HCT116 (cell line): Measurements from ENCODE around the gene ATP5F1E. TPM values are rescaled to one million over a fixed set of nuclear protein-coding genes. Genes with fewer than 3 reads are reported as not detected.
"Not testable (repeated sequence)": the region's sequence is repeated elsewhere in the genome, so short reads cannot be mapped to it uniquely, and the experiment has no call there.

Experiments used
- ATAC-seq: fragments of 200-7000 bp; cut with Tn5 transposase; 2 replicates; pipeline ENCODE4 v1.9.1; 2020; ENCODE audit warnings: mild to moderate bottlenecking, moderate library complexity
- BruUV-seq: library from RNA; stranded (reverse); fragments of 400-500 nt; replicated peaks from 2 replicates; lab custom pipeline; 2021; lab: Mats Ljungman, UMichigan
- CTCF ChIA-PET: fragments of 300-600 bp; sonication (Branson Sonifier 250); formaldehyde crosslinking; loops from one replicate; lab custom pipeline; 2021; ENCODE audit warnings: antibody characterized with exemption; lab: Charles Lee
- POLR2A ChIA-PET: fragments of 300-600, 350-600 bp; sonication (Branson Sonifier 250); formaldehyde crosslinking; loops from one replicate; lab custom pipeline; 2021; ENCODE audit warnings: antibody characterized with exemption; lab: Charles Lee
- RAD21 ChIA-PET, 2 experiments: fragments of 300-600 bp; sonication (Branson Sonifier 250); formaldehyde crosslinking; loops; one replicate each; lab custom pipeline; 2023; ENCODE audit warnings: low total read pairs in 2 of 2; ENCODE audit not compliant: uncharacterized antibody in 2 of 2, unreplicated experiment in 2 of 2, low non-redundant PET in 1 of 2; lab: Charles Lee
- DNase-seq: peaks from one replicate; pipeline ENCODE4 v3.0.0-alpha.2; 2010; ENCODE audit warnings: low read depth, low spot score
- H2AFZ ChIP-seq: fragments of 200-600 bp; shearing (Covaris generic), sonication (generic); 2 replicates; pipeline ENCODE4 v1.6.1; 2017; ENCODE audit warnings: low read depth, mixed run types, mixed read lengths, antibody characterized with exemption, low read length; ENCODE audit not compliant: poor library complexity, severe bottlenecking
- H3K27ac ChIP-seq: 2 replicates; pipeline ENCODE4 v1.5.1; 2012; ENCODE audit warnings: low read depth, low read length
- H3K27me3 ChIP-seq: fragments of 200-600 bp; sonication (generic); 2 replicates; pipeline ENCODE4 v1.6.1; 2016; ENCODE audit warnings: mixed run types, low read length, mixed read lengths; ENCODE audit not compliant: insufficient read depth
- H3K36me3 ChIP-seq, 2 experiments: fragments of 200-500 bp in 1 of 2; fragments of 200-600 bp in 1 of 2; sonication (Bioruptor generic) in 1 of 2; sonication (generic) in 1 of 2; 2 replicates each; pipeline versions ENCODE4 v1.5.1 to v1.6.1; 2014 to 2016; ENCODE audit warnings: low read length in 2 of 2, inconsistent platforms in 1 of 2, mixed read lengths in 1 of 2, mixed run types in 1 of 2; ENCODE audit not compliant: insufficient read depth in 2 of 2, control insufficient read depth in 1 of 2
- H3K4me1 ChIP-seq, 2 experiments: fragments of 200-600 bp in 1 of 2; sonication (generic) in 1 of 2; 2 replicates each; pipeline versions ENCODE4 v1.5.1 to v1.6.1; 2012 to 2017; ENCODE audit warnings: low read length in 2 of 2, inconsistent platforms in 1 of 2, mild to moderate bottlenecking in 1 of 2, mixed read lengths in 1 of 2, mixed run types in 1 of 2, moderate library complexity in 1 of 2; ENCODE audit not compliant: insufficient read depth in 2 of 2, control insufficient read depth in 1 of 2
- H3K4me2 ChIP-seq: fragments of 200-600 bp; sonication (generic); 2 replicates; pipeline ENCODE4 v1.6.1; 2017; ENCODE audit warnings: mixed run types, low read length, mixed read lengths
- H3K4me3 ChIP-seq, 2 experiments: fragments of 200-600 bp in 1 of 2; sonication (generic) in 1 of 2; replicated peaks in 1 of 2; 2 replicates each; pipeline ENCODE4 v1.5.1; 2011 to 2016; ENCODE audit warnings: low read length in 2 of 2, control low read depth in 1 of 2, low read depth in 1 of 2, mild to moderate bottlenecking in 1 of 2, mixed read lengths in 1 of 2, mixed run types in 1 of 2
- H3K79me2 ChIP-seq: fragments of 200-600 bp; sonication (generic); 2 replicates; pipeline ENCODE4 v1.6.1; 2017; ENCODE audit warnings: mild to moderate bottlenecking, mixed run types, low read length, moderate library complexity, mixed read lengths; ENCODE audit not compliant: insufficient read depth
- H3K9ac ChIP-seq: fragments of 200-600 bp; sonication (generic); 2 replicates; pipeline ENCODE4 v1.6.1; 2016; ENCODE audit warnings: low read length, mixed read lengths
- H3K9me2 ChIP-seq: fragments of 200-600 bp; sonication (generic), shearing (Covaris generic); 2 replicates; pipeline ENCODE4 v1.6.1; 2017; ENCODE audit warnings: mixed run types, mild to moderate bottlenecking, moderate library complexity; ENCODE audit not compliant: insufficient read depth
- H3K9me3 ChIP-seq, 2 experiments: fragments of 200-500 bp in 1 of 2; fragments of 200-600 bp in 1 of 2; sonication (Bioruptor generic) in 1 of 2; sonication (generic) in 1 of 2; 2 replicates each; pipeline ENCODE4 v1.6.1; 2014 to 2017; ENCODE audit warnings: low read length in 2 of 2, mixed read lengths in 2 of 2, inconsistent platforms in 1 of 2, low read depth in 1 of 2, mild to moderate bottlenecking in 1 of 2, mixed run types in 1 of 2, moderate library complexity in 1 of 2; ENCODE audit not compliant: control insufficient read depth in 1 of 2, insufficient read depth in 1 of 2
- H4K20me1 ChIP-seq: fragments of 200-600 bp; sonication (generic), shearing (Covaris generic); 2 replicates; pipeline ENCODE4 v1.6.1; 2017; ENCODE audit warnings: mixed run types, mild to moderate bottlenecking, moderate library complexity; ENCODE audit not compliant: insufficient read depth
- ELF1 ChIP-seq: IDR thresholded peaks from 2 replicates; pipeline ENCODE4 v1.6.1; 2012; ENCODE audit warnings: low read depth, borderline replicate concordance
- EZH2 ChIP-seq: fragments of 200-600 bp; sonication (generic); IDR thresholded peaks from 2 replicates; pipeline ENCODE4 v1.6.1; 2017; ENCODE audit warnings: antibody characterized with exemption, mixed run types
- EZH2phosphoT487 ChIP-seq: fragments of 200-600 bp; IDR thresholded peaks from 2 replicates; pipeline ENCODE4 v1.6.1; 2018; ENCODE audit warnings: antibody characterized with exemption, borderline replicate concordance
- RAD21 ChIP-seq: IDR thresholded peaks from 2 replicates; pipeline ENCODE4 v1.6.1; 2012; ENCODE audit warnings: low read depth, mild to moderate bottlenecking
- SP1 ChIP-seq: IDR thresholded peaks from 2 replicates; pipeline ENCODE4 v1.6.1; 2012; ENCODE audit warnings: low read depth
- SRF ChIP-seq: IDR thresholded peaks from 2 replicates; pipeline ENCODE4 v1.6.1; 2012; ENCODE audit warnings: low read depth
- YY1 ChIP-seq: IDR thresholded peaks from 2 replicates; pipeline ENCODE4 v1.6.1; 2011; ENCODE audit warnings: low read length, low read depth, moderate library complexity, mild to moderate bottlenecking; ENCODE audit not compliant: insufficient replicate concordance; ENCODE audit errors: extremely low read depth
- ZFX ChIP-seq: fragments of 450-650 bp; IDR thresholded peaks from 2 replicates; pipeline ENCODE4 v1.6.1; 2017
- ZNF274 ChIP-seq: fragments of 200-500 bp; sonication (Bioruptor generic); IDR thresholded peaks from 2 replicates; pipeline ENCODE4 v1.6.1; 2014; ENCODE audit warnings: mild to moderate bottlenecking, low read depth, low read length, inconsistent platforms
- intact Hi-C: fragments of 100-400 bp; cut with micrococcal nuclease; formaldehyde crosslinking; loops from 2 replicates; pipeline ENCODE4 v1.10.0; 2022
- total RNA-seq: library from RNA; stranded (reverse); gene quantifications from one replicate; pipeline ENCODE4 v1.2.1, GENCODE V29; 2021; ENCODE audit not compliant: unreplicated experiment
- TF ChIP-seq, protein P1 (sequence below): IDR thresholded peaks from 2 replicates; pipeline ENCODE4 v1.6.1; 2012
- TF ChIP-seq, protein P2 (sequence below): IDR thresholded peaks from 2 replicates; pipeline ENCODE4 v1.6.1; 2011; ENCODE audit warnings: mild to moderate bottlenecking, low read length, moderate library complexity; ENCODE audit not compliant: insufficient replicate concordance; ENCODE audit errors: extremely low read depth

Gene ATP5F1E
- total RNA-seq, 1 experiment from 2014 or later: 72.8 TPM

DNA sequence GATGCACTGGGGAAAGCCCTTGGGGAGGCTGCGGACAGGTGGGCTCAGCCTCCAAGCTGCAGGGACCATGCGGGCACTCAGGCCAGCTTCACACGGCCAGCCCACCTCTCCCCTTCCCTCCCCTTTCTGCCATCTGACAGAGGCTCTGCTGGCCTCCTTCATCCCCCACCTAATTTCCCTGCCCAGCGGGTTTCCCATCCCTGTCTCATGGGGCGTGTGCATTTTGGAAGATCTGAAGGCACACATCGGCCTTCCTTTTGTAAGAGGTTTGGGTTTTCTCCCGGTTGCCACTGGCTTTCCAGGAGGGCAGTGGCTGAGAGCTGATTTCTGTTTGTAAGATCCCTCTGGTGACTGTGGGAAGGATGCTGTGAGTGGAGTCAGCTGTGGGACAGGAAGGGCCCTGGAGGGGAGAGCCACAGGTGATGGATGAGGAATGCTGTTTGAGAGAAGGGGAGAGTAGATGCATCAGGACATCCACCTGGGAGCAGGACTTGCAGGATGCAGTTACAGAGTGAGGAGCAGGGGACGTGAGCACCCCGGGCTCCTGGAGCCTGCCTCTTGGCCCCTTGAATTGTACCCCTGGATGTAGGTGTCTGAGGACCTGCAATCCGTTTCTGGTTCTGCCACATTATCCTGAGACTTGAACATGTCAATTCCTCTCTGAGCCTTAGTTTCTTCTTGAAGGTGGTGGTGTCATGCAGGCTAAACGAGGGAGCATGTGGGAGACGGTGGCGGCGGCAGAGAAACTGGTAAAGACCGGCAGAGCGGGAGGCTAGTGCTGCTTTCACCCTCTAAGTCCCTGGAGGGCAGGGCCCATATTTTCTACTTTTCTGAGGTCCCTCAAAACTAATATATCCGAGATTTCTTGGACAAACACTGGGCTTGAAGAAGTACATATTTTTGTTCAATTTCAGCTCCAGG, 18.8 kb downstream of the ATP5F1E start (continued):
- TF ChIP-seq, protein P1, sequence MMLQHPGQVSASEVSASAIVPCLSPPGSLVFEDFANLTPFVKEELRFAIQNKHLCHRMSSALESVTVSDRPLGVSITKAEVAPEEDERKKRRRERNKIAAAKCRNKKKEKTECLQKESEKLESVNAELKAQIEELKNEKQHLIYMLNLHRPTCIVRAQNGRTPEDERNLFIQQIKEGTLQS: no peak
- TF ChIP-seq ZFX (no peak), ZNF274 (no peak), ELF1 (no peak), EZH2 (no peak), RAD21 (no peak), SP1 (no peak), SRF (no peak), EZH2phosphoT487 (no peak), YY1 (no peak)
- TF ChIP-seq, protein P2, sequence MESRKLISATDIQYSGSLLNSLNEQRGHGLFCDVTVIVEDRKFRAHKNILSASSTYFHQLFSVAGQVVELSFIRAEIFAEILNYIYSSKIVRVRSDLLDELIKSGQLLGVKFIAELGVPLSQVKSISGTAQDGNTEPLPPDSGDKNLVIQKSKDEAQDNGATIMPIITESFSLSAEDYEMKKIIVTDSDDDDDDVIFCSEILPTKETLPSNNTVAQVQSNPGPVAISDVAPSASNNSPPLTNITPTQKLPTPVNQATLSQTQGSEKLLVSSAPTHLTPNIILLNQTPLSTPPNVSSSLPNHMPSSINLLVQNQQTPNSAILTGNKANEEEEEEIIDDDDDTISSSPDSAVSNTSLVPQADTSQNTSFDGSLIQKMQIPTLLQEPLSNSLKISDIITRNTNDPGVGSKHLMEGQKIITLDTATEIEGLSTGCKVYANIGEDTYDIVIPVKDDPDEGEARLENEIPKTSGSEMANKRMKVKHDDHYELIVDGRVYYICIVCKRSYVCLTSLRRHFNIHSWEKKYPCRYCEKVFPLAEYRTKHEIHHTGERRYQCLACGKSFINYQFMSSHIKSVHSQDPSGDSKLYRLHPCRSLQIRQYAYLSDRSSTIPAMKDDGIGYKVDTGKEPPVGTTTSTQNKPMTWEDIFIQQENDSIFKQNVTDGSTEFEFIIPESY: no peak

DNA sequence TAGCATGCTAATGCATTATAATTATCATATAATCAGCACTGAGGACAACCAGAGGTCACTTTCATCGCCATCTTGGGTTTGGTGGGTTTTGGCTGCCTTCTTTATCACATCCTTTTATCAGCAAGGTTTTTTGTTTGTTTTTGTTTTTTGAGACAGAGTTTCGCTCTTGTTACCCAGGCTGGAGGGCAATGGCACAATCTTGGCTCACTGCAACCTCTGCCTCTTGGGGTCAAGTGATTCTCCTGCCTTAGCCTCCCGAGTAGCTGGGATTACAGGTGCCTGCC, 20.3 kb downstream of the ATP5F1E start:
- H3K4me2 ChIP-seq: not testable (repeated sequence)

More for the DNA sequence above, 20.3 kb downstream of the ATP5F1E start:
- RAD21 ChIA-PET, H3K9me2 ChIP-seq, H3K9ac ChIP-seq, ATAC-seq, H3K27me3 ChIP-seq, H3K79me2 ChIP-seq, intact Hi-C loops, H3K27ac ChIP-seq, H2AFZ ChIP-seq, H3K4me3 ChIP-seq, DNase-seq, H4K20me1 ChIP-seq, H3K36me3 ChIP-seq, CTCF ChIA-PET, H3K9me3 ChIP-seq, BruUV-seq: not testable (repeated sequence)
- POLR2A ChIA-PET: interaction anchor here (1.2 kb wide), 1 partner anchor 21 kb away, joined by 4 read pairs; the partner anchor contains the start of gene ATP5F1E
- peaks cover 9 to 27% of the 10 kb centered on the region in 2 experiments; a peak in 3 of 4 replicates for H3K4me1 ChIP-seq
